Chondrocyte (in vitro differentiated cells): ENCODE results near the gene AKT3. TPM values are rescaled to one million over a fixed set of nuclear protein-coding genes. Genes with fewer than 3 reads are reported as not detected.

Experiments used
- DNase-seq: peaks from one replicate; pipeline ENCODE4 v3.0.0; 2021; ENCODE audit warnings: mixed read lengths, low spot score
- H3K27ac Mint-ChIP-seq: one replicate; pipeline ENCODE4 v1.8.0; 2021; ENCODE audit warnings: mild to moderate bottlenecking, moderate library complexity, mixed read lengths; ENCODE audit not compliant: unreplicated experiment
- H3K27me3 Mint-ChIP-seq: 2 replicates; pipeline ENCODE4 v1.8.0; 2021; ENCODE audit warnings: low read depth, mixed read lengths
- H3K36me3 Mint-ChIP-seq: 2 replicates; pipeline ENCODE4 v1.8.0; 2021; ENCODE audit warnings: low read depth, mixed read lengths
- H3K4me1 Mint-ChIP-seq: 2 replicates; pipeline ENCODE4 v1.8.0; 2021; ENCODE audit warnings: low read depth, mild to moderate bottlenecking, mixed read lengths
- H3K4me3 Mint-ChIP-seq: one replicate; pipeline ENCODE4 v1.8.0; 2021; ENCODE audit warnings: mild to moderate bottlenecking, moderate library complexity, mixed read lengths; ENCODE audit not compliant: unreplicated experiment
- H3K9me3 Mint-ChIP-seq: 2 replicates; pipeline ENCODE4 v1.8.0; 2021; ENCODE audit warnings: low read depth, mixed read lengths
- CTCF ChIP-seq: fragments of 200-600 bp; sonication (generic); IDR thresholded peaks from 2 replicates; pipeline ENCODE4 v1.5.0; 2021; ENCODE audit warnings: antibody characterized with exemption, mild to moderate bottlenecking, moderate library complexity
- total RNA-seq: library from RNA; stranded (reverse); gene quantifications from 3 replicates; pipeline ENCODE4 v1.2.1, GENCODE V29; 2021

Gene AKT3
- total RNA-seq, 1 donor from 2014 or later: 111 TPM

- no peaks in the 10 kb centered on the region for H3K27me3 Mint-ChIP-seq
- DNase-seq: no peak
- H3K4me3 Mint-ChIP-seq: no peak overlapping the region
- H3K4me1 Mint-ChIP-seq: peaks cover 65% of the 10 kb centered on the region
- H3K36me3 Mint-ChIP-seq: no peaks in the 10 kb centered on the region
- H3K9me3 Mint-ChIP-seq: no peaks in the 10 kb centered on the region
- no peak for TF ChIP-seq CTCF
- no peak overlapping the region for H3K27ac Mint-ChIP-seq
These were observed 132.0 kb downstream of the AKT3 start for GRCh38 chr1:243718022-243718421.

- DNase-seq: no peak
- Mint-ChIP-seq H3K9me3 (no peaks in the 10 kb centered on the region), H3K27me3 (no peaks in the 10 kb centered on the region), H3K4me1 (peaks cover 69% of the 10 kb centered on the region), H3K27ac (peak overlapping the region; percentile 86), H3K4me3 (no peak overlapping the region), H3K36me3 (no peaks in the 10 kb centered on the region)
- no peak for TF ChIP-seq CTCF
These were observed 133.1 kb downstream of the AKT3 start for GRCh38 chr1:243716906-243717305.

- Mint-ChIP-seq H3K27ac (no peak overlapping the region), H3K4me3 (no peak overlapping the region), H3K4me1 (peaks cover 79% of the 10 kb centered on the region), H3K9me3 (no peaks in the 10 kb centered on the region), H3K27me3 (no peaks in the 10 kb centered on the region), H3K36me3 (no peaks in the 10 kb centered on the region)
- no peak for TF ChIP-seq CTCF
- no peak for DNase-seq
These were observed 134.8 kb downstream of the AKT3 start for GRCh38 chr1:243715285-243715684.

GRCh38 chr1:243713470-243714186 lies 136.4 kb downstream of the AKT3 start:
- Mint-ChIP-seq H3K4me1 (peaks cover 67% of the 10 kb centered on the region), H3K36me3 (no peaks in the 10 kb centered on the region), H3K4me3 (no peak overlapping the region), H3K9me3 (no peaks in the 10 kb centered on the region), H3K27me3 (no peaks in the 10 kb centered on the region), H3K27ac (peak overlapping the region; percentile 15)
- TF ChIP-seq CTCF: no peak
- no peak for DNase-seq

- no peak overlapping the region for H3K4me3 Mint-ChIP-seq
- no peaks in the 10 kb centered on the region for H3K27me3 Mint-ChIP-seq
- no peak for DNase-seq
- H3K9me3 Mint-ChIP-seq: no peaks in the 10 kb centered on the region
- no peak overlapping the region for H3K27ac Mint-ChIP-seq
- TF ChIP-seq CTCF: peak; percentile 67
- H3K36me3 Mint-ChIP-seq: no peaks in the 10 kb centered on the region
- H3K4me1 Mint-ChIP-seq: peaks cover 60% of the 10 kb centered on the region
These were observed 137.1 kb downstream of the AKT3 start for GRCh38 chr1:243712941-243713340.
